Neural cell (in vitro differentiated cells): ENCODE measurements around the gene VARS2. TPM values are rescaled to one million over a fixed set of nuclear protein-coding genes. Genes with fewer than 3 reads are reported as not detected.
"Not testable (repeated sequence)": the region's sequence is repeated elsewhere in the genome, so short reads cannot be mapped to it uniquely, and the experiment has no call there.

Experiments
- H2AFZ ChIP-seq: fragments of 200-600, 300-800 bp; sonication (generic), shearing (Covaris generic); 2 replicates; pipeline ENCODE4 v1.6.0; 2014; ENCODE audit warnings: low read depth, mild to moderate bottlenecking, antibody characterized with exemption, low read length, moderate library complexity
- H3F3A ChIP-seq: fragments of 200-600 bp; shearing (Covaris generic); 2 replicates; pipeline ENCODE4 v1.6.1; 2016; ENCODE audit warnings: mild to moderate bottlenecking, moderate library complexity, mixed read lengths, antibody characterized with exemption, low read length; ENCODE audit not compliant: insufficient read depth, poor library complexity, severe bottlenecking
- H3K27ac ChIP-seq: fragments of 200-600, 300-800 bp; sonication (generic), shearing (Covaris generic); 2 replicates; pipeline ENCODE4 v1.5.1; 2014; ENCODE audit warnings: mild to moderate bottlenecking, low read length, moderate library complexity
- H3K27me3 ChIP-seq: fragments of 300-800, 200-600 bp; sonication (generic), shearing (Covaris generic); 2 replicates; pipeline ENCODE4 v1.6.0; 2014; ENCODE audit warnings: mild to moderate bottlenecking, low read depth, low read length, moderate library complexity; ENCODE audit not compliant: insufficient read depth
- H3K36me3 ChIP-seq: fragments of 300-800, 200-600 bp; sonication (generic), shearing (Covaris generic); 2 replicates; pipeline ENCODE4 v1.5.1; 2014; ENCODE audit warnings: mild to moderate bottlenecking, antibody characterized with exemption, low read length, moderate library complexity; ENCODE audit not compliant: insufficient read depth
- H3K4me2 ChIP-seq: fragments of 300-800, 200-600 bp; sonication (generic), shearing (Covaris generic); 2 replicates; pipeline ENCODE4 v1.6.0; 2014; ENCODE audit warnings: mild to moderate bottlenecking, low read length
- H3K4me3 ChIP-seq: fragments of 300-800, 200-600 bp; sonication (generic), shearing (Covaris generic); 2 replicates; pipeline ENCODE4 v1.5.1; 2014; ENCODE audit warnings: mild to moderate bottlenecking, low read length, moderate library complexity
- H3K79me2 ChIP-seq: fragments of 200-600 bp; shearing (Covaris generic); replicated peaks from 2 replicates; pipeline ENCODE4 v1.6.0; 2014; ENCODE audit warnings: mild to moderate bottlenecking, low read length, moderate library complexity; ENCODE audit not compliant: insufficient read depth
- H3K9ac ChIP-seq: fragments of 300-800, 200-600 bp; sonication (generic), shearing (Covaris generic); 2 replicates; pipeline ENCODE4 v1.6.1; 2016; ENCODE audit warnings: mild to moderate bottlenecking, low read length, mixed read lengths
- H3K9me2 ChIP-seq: fragments of 200-600 bp; shearing (Covaris generic); 2 replicates; pipeline ENCODE4 v1.6.1; 2016; ENCODE audit warnings: mild to moderate bottlenecking, low read length, mixed read lengths; ENCODE audit not compliant: insufficient read depth
- H3K9me3 ChIP-seq: fragments of 200-600, 300-800 bp; sonication (generic), shearing (Covaris generic); 2 replicates; pipeline ENCODE4 v1.6.1; 2016; ENCODE audit warnings: mild to moderate bottlenecking, mixed run types, low read length, moderate library complexity, mixed read lengths
- H4K20me1 ChIP-seq: fragments of 200-600 bp; shearing (Covaris generic); 2 replicates; pipeline ENCODE4 v1.6.1; 2016; ENCODE audit warnings: mild to moderate bottlenecking, mixed run types; ENCODE audit not compliant: insufficient read depth
- EP300 ChIP-seq: fragments of 450-650 bp; conservative IDR thresholded peaks from 2 replicates; pipeline ENCODE4 v1.6.1; 2014; ENCODE audit warnings: antibody characterized with exemption, mild to moderate bottlenecking, moderate library complexity; ENCODE audit not compliant: poor library complexity, severe bottlenecking
- EZH2 ChIP-seq: fragments of 200-600, 300-800 bp; shearing (Covaris generic), sonication (generic); IDR thresholded peaks from 2 replicates; pipeline ENCODE4 v1.6.1; 2014; ENCODE audit warnings: antibody characterized with exemption, low read length, borderline replicate concordance, mild to moderate bottlenecking; ENCODE audit not compliant: insufficient read depth, poor library complexity, severe bottlenecking
- MXI1 ChIP-seq: fragments of 450-650 bp; conservative IDR thresholded peaks from 2 replicates; pipeline ENCODE4 v1.6.1; 2014; ENCODE audit warnings: antibody characterized with exemption, mild to moderate bottlenecking; ENCODE audit not compliant: poor library complexity, severe bottlenecking
- POLR2AphosphoS5 ChIP-seq: IDR thresholded peaks from 2 replicates; pipeline ENCODE4 v1.6.1; 2012
- RAD21 ChIP-seq: fragments of 450-650 bp; conservative IDR thresholded peaks from 2 replicates; pipeline ENCODE4 v1.6.1; 2014; ENCODE audit warnings: antibody characterized with exemption, mild to moderate bottlenecking, moderate library complexity
- SMC3 ChIP-seq: fragments of 450-650 bp; conservative IDR thresholded peaks from 2 replicates; pipeline ENCODE4 v1.6.1; 2014; ENCODE audit warnings: antibody characterized with exemption, mild to moderate bottlenecking, moderate library complexity; ENCODE audit not compliant: poor library complexity
- TAF1 ChIP-seq: IDR thresholded peaks from 2 replicates; pipeline ENCODE4 v1.6.1; 2012; ENCODE audit warnings: low read depth
- polyA plus RNA-seq: library from polyadenylated mRNA; depleted of rRNA; stranded (reverse); fragments of >200 nt; gene quantifications from 2 replicates; pipeline ENCODE4 v1.2.3, GENCODE V29; 2014
- TF ChIP-seq, protein P1 (sequence below): fragments of 450-650 bp; IDR thresholded peaks from 2 replicates; pipeline ENCODE4 v1.5.1; 2014; ENCODE audit warnings: antibody characterized with exemption, mild to moderate bottlenecking, moderate library complexity; ENCODE audit not compliant: poor library complexity, severe bottlenecking
- TF ChIP-seq, protein P2 (sequence below): IDR thresholded peaks from 2 replicates; pipeline ENCODE4 v1.6.1; 2012; ENCODE audit warnings: borderline replicate concordance

The VARS2 gene
- polyA plus RNA-seq, 1 donor from 2014 or later, result 93.4 TPM

DNA sequence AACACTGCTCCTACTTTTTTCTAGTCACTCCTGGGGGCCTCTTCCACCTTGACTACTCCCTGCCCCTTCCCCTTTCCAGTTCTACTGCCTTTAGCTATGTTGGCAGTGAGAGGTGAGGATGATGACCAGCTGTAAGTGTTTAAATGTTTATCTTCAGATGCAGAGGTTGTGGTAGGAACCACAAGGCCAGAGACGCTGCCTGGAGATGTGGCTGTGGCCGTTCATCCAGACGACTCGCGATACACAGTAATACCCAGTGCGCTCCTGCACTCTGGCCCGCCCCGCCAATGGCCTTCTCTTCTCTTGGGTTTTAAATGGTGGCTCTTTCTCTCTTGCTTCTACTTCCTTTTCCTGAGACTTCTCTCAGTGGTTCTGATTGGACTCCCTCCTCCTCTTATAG lies 4.6 kb downstream of the VARS2 start:
- TF ChIP-seq, protein P1, sequence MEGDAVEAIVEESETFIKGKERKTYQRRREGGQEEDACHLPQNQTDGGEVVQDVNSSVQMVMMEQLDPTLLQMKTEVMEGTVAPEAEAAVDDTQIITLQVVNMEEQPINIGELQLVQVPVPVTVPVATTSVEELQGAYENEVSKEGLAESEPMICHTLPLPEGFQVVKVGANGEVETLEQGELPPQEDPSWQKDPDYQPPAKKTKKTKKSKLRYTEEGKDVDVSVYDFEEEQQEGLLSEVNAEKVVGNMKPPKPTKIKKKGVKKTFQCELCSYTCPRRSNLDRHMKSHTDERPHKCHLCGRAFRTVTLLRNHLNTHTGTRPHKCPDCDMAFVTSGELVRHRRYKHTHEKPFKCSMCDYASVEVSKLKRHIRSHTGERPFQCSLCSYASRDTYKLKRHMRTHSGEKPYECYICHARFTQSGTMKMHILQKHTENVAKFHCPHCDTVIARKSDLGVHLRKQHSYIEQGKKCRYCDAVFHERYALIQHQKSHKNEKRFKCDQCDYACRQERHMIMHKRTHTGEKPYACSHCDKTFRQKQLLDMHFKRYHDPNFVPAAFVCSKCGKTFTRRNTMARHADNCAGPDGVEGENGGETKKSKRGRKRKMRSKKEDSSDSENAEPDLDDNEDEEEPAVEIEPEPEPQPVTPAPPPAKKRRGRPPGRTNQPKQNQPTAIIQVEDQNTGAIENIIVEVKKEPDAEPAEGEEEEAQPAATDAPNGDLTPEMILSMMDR, result no peak
- no peak for TF ChIP-seq TAF1
- TF ChIP-seq MXI1, result no peak
- no peak for TF ChIP-seq EP300
- no peak for TF ChIP-seq SMC3
- no peak for TF ChIP-seq EZH2
- no peak for TF ChIP-seq RAD21
- TF ChIP-seq POLR2AphosphoS5, result no peak
- TF ChIP-seq, protein P2, sequence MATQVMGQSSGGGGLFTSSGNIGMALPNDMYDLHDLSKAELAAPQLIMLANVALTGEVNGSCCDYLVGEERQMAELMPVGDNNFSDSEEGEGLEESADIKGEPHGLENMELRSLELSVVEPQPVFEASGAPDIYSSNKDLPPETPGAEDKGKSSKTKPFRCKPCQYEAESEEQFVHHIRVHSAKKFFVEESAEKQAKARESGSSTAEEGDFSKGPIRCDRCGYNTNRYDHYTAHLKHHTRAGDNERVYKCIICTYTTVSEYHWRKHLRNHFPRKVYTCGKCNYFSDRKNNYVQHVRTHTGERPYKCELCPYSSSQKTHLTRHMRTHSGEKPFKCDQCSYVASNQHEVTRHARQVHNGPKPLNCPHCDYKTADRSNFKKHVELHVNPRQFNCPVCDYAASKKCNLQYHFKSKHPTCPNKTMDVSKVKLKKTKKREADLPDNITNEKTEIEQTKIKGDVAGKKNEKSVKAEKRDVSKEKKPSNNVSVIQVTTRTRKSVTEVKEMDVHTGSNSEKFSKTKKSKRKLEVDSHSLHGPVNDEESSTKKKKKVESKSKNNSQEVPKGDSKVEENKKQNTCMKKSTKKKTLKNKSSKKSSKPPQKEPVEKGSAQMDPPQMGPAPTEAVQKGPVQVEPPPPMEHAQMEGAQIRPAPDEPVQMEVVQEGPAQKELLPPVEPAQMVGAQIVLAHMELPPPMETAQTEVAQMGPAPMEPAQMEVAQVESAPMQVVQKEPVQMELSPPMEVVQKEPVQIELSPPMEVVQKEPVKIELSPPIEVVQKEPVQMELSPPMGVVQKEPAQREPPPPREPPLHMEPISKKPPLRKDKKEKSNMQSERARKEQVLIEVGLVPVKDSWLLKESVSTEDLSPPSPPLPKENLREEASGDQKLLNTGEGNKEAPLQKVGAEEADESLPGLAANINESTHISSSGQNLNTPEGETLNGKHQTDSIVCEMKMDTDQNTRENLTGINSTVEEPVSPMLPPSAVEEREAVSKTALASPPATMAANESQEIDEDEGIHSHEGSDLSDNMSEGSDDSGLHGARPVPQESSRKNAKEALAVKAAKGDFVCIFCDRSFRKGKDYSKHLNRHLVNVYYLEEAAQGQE, result no peak
- Histone ChIP-seq H3K36me3 (peaks cover 7% of the 10 kb centered on the region), H3K79me2 (no peaks in the 10 kb centered on the region)

DNA sequence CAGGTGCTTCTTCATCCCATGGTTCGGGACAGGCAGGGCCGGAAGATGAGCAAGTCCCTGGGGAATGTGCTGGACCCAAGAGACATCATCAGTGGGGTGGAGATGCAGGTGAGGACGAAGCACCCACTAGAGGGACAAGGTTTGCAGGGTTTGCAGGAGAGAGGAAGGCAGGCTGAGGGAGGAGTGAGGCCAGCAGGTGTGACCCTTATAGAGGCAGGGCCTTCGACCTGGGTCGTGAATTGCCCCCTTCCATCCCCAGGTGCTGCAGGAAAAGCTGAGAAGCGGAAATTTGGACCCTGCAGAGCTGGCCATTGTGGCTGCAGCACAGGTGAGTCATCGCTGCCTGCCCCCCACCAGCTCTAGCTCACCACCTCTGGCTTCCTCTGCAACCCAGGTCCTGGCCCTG lies 8.4 kb downstream of the VARS2 start:
- H3K79me2 ChIP-seq, result no peaks in the 10 kb centered on the region
- H3K9ac ChIP-seq, result no peak overlapping the region
- H3K9me3 ChIP-seq, result no peaks in the 10 kb centered on the region
- H3K9me2 ChIP-seq, result no peaks in the 10 kb centered on the region
- no peak overlapping the region for H3K27ac ChIP-seq
- no peaks in the 10 kb centered on the region for H3K36me3 ChIP-seq
- H3K27me3 ChIP-seq, result no peaks in the 10 kb centered on the region
- H4K20me1 ChIP-seq, result no peaks in the 10 kb centered on the region
- TF ChIP-seq EP300, result no peak
- no peak for TF ChIP-seq SMC3
- TF ChIP-seq RAD21, result no peak
- no peak for TF ChIP-seq TAF1
- no peak overlapping the region for H3K4me3 ChIP-seq
- no peak overlapping the region for H3K4me2 ChIP-seq
- no peaks in the 10 kb centered on the region for H3F3A ChIP-seq
- H2AFZ ChIP-seq, result no peak overlapping the region

More for the DNA sequence above, 4.6 kb downstream of the VARS2 start:
- no peak overlapping the region for H3K4me3 ChIP-seq
- no peak overlapping the region for H3K27ac ChIP-seq
- no peak overlapping the region for H3K9ac ChIP-seq
- H3K4me2 ChIP-seq, result no peak overlapping the region
- H3F3A ChIP-seq, result no peaks in the 10 kb centered on the region
- no peaks in the 10 kb centered on the region for H4K20me1 ChIP-seq
- H3K9me3 ChIP-seq, result no peaks in the 10 kb centered on the region
- H3K9me2 ChIP-seq, result no peaks in the 10 kb centered on the region
- H2AFZ ChIP-seq, result no peak overlapping the region
- H3K27me3 ChIP-seq, result no peaks in the 10 kb centered on the region

DNA sequence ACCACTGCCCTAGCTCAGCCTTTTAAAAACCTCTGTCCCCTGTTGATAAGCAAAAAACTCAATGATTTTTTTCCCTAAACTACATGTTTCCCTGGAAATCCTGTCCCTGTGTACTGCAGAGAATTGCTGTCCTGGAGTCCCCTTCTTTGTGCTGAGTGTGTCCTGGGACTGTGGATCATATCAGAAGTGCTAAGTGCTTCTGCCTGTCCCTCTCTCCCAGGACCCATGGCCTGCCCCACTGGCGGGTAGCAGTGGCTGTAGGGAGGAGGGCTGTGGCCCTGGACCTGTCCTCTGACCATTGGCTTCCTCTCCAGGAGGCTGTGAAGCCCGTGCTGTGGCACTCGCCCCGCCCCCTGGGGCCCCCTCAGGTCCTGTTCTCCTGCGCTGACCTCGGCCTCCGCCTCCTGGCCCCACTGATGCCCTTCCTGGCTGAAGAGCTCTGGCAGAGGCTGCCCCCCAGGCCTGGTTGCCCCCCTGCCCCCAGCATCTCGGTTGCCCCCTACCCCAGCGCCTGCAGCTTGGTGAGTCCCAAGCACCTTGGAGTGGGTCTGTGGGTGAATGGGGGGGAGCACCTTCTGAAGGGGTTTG lies 10.1 kb downstream of the VARS2 start:
- H3F3A ChIP-seq, H3K36me3 ChIP-seq, H3K27ac ChIP-seq, H3K4me2 ChIP-seq, H3K4me3 ChIP-seq, H3K9me3 ChIP-seq, H2AFZ ChIP-seq, H3K27me3 ChIP-seq, H3K9me2 ChIP-seq, H4K20me1 ChIP-seq, H3K9ac ChIP-seq, H3K79me2 ChIP-seq: not testable (repeated sequence)
